CD14-positive monocyte (primary cell): Measurements from ENCODE around the gene RAB32. TPM values are rescaled to one million over a fixed set of nuclear protein-coding genes. Genes with fewer than 3 reads are reported as not detected.

ENCODE experiments used
- DNase-seq, 3 donors: peaks; one replicate each; pipeline ENCODE4 v3.0.0-alpha.2; 2011 to 2022
- H2AFZ ChIP-seq: 2 replicates; pipeline ENCODE4 v1.6.0; 2012; ENCODE audit warnings: mild to moderate bottlenecking, low read depth, low read length, inconsistent platforms; ENCODE audit not compliant: insufficient read depth, poor library complexity, severe bottlenecking
- H3K27ac ChIP-seq, 2 donors: 1 replicate in 1 of 2; 2 replicates in 1 of 2; pipeline ENCODE4 v1.5.1; 2012 to 2013; ENCODE audit warnings: low read length in 2 of 2, control low read depth in 1 of 2, inconsistent platforms in 1 of 2, low read depth in 1 of 2, mild to moderate bottlenecking in 1 of 2
- H3K27me3 ChIP-seq, 2 donors: one replicate each; pipeline versions ENCODE4 v1.6.0 to v1.6.1; 2011 to 2013; ENCODE audit warnings: low read length in 2 of 2; ENCODE audit not compliant: control insufficient read depth in 2 of 2, insufficient read depth in 2 of 2
- H3K36me3 ChIP-seq, 2 donors: replicated peaks in 1 of 2; 1 replicate in 1 of 2; 2 replicates in 1 of 2; pipeline versions ENCODE4 v1.5.1 to v1.6.1; 2012 to 2013; ENCODE audit warnings: low read length in 2 of 2, control low read depth in 1 of 2, inconsistent platforms in 1 of 2, mild to moderate bottlenecking in 1 of 2; ENCODE audit not compliant: insufficient read depth in 2 of 2, control insufficient read depth in 1 of 2
- H3K4me1 ChIP-seq, 2 donors: 1 replicate in 1 of 2; 2 replicates in 1 of 2; pipeline versions ENCODE4 v1.5.1 to v1.6.1; 2012 to 2013; ENCODE audit warnings: low read length in 2 of 2, control low read depth in 1 of 2, inconsistent platforms in 1 of 2, mild to moderate bottlenecking in 1 of 2, moderate library complexity in 1 of 2; ENCODE audit not compliant: insufficient read depth in 2 of 2, control insufficient read depth in 1 of 2
- H3K4me2 ChIP-seq: replicated peaks from 2 replicates; pipeline ENCODE3; 2012; ENCODE audit warnings: low read length, moderate library complexity, mild to moderate bottlenecking; ENCODE audit not compliant: poor library complexity, severe bottlenecking; ENCODE audit errors: extremely low read depth
- H3K4me3 ChIP-seq, 3 experiments: fragments of 200-600 bp in 1 of 3; sonication (generic) in 1 of 3; replicated peaks in 1 of 3; 1 replicate in 2 of 3; 2 replicates in 1 of 3; pipeline ENCODE4 v1.5.1; 2011 to 2013; ENCODE audit warnings: low read length in 3 of 3, mild to moderate bottlenecking in 3 of 3, control low read depth in 2 of 3, low read depth in 2 of 3, inconsistent platforms in 1 of 3, moderate library complexity in 1 of 3
- H3K79me2 ChIP-seq: 2 replicates; pipeline ENCODE4 v1.6.0; 2012; ENCODE audit warnings: mild to moderate bottlenecking, control low read depth, inconsistent platforms, low read length, moderate library complexity; ENCODE audit not compliant: insufficient read depth
- H3K9ac ChIP-seq: 2 replicates; pipeline ENCODE4 v1.6.0; 2017; ENCODE audit warnings: low read length, mild to moderate bottlenecking; ENCODE audit not compliant: insufficient read depth, poor library complexity, severe bottlenecking
- H3K9me3 ChIP-seq, 2 donors: replicated peaks in 1 of 2; 1 replicate in 1 of 2; 2 replicates in 1 of 2; pipeline versions ENCODE4 v1.5.1 to v1.6.1; 2012 to 2013; ENCODE audit warnings: low read length in 2 of 2, control low read depth in 1 of 2; ENCODE audit not compliant: control insufficient read depth in 1 of 2, insufficient read depth in 1 of 2
- H4K20me1 ChIP-seq: 2 replicates; pipeline ENCODE4 v1.6.0; 2012; ENCODE audit warnings: mild to moderate bottlenecking, low read length, control low read depth, moderate library complexity; ENCODE audit not compliant: insufficient read depth
- H3K27ac Mint-ChIP-seq, 7 donors: one replicate each; pipeline ENCODE4 v1.8.0; 2020; ENCODE audit warnings: mild to moderate bottlenecking in 7 of 7, mixed read lengths in 7 of 7, moderate library complexity in 6 of 7, inconsistent platforms in 2 of 7
- H3K27me3 Mint-ChIP-seq, 3 donors: one replicate each; pipeline ENCODE4 v1.8.0; 2021 to 2022; ENCODE audit warnings: low read depth in 3 of 3, mild to moderate bottlenecking in 3 of 3, mixed read lengths in 3 of 3, moderate library complexity in 3 of 3, inconsistent platforms in 1 of 3
- H3K36me3 Mint-ChIP-seq, 2 donors: one replicate each; pipeline ENCODE4 v1.8.0; 2020; ENCODE audit warnings: mixed read lengths in 2 of 2, inconsistent platforms in 1 of 2, mild to moderate bottlenecking in 1 of 2
- H3K4me1 Mint-ChIP-seq: one replicate; pipeline ENCODE4 v1.8.0; 2020; ENCODE audit warnings: mild to moderate bottlenecking, mixed read lengths
- H3K4me3 Mint-ChIP-seq, 2 donors: one replicate each; pipeline ENCODE4 v1.8.0; 2020; ENCODE audit warnings: mild to moderate bottlenecking in 2 of 2, mixed read lengths in 2 of 2, moderate library complexity in 1 of 2
- H3K9me3 Mint-ChIP-seq, 7 donors: one replicate each; pipeline ENCODE4 v1.8.0; 2020 to 2022; ENCODE audit warnings: mixed read lengths in 7 of 7, mild to moderate bottlenecking in 6 of 7, moderate library complexity in 6 of 7, inconsistent platforms in 2 of 7
- WGBS: methylation state at CpG from one replicate; pipeline ENCODE4 v1.1.5; 2013; ENCODE audit warnings: missing lambda C conversion rate; ENCODE audit not compliant: insufficient coverage; 5-methylcytosine and 5-hydroxymethylcytosine counted together
- intact Hi-C, 2 donors: fragments of 100-400 bp; cut with micrococcal nuclease; formaldehyde crosslinking; loops; one replicate each; pipeline versions ENCODE4 v1.15.0 to v1.15.1; 2023
- polyA plus RNA-seq, 3 donors: library from polyadenylated mRNA; depleted of rRNA in 1 of 3; unstranded in 2 of 3; stranded (reverse) in 1 of 3; fragments of 300-500 nt in 2 of 3; fragments of >200 nt in 1 of 3; fragmentation: Illumina TruSeq in 2 of 3; gene quantifications; 1 replicate in 2 of 3; 2 replicates in 1 of 3; pipeline ENCODE4 v1.2.3, GENCODE V29; 2012 to 2021
- TF ChIP-seq, protein P1 (sequence below): fragments of 200-600 bp; IDR thresholded peaks from one replicate; pipeline ENCODE4 v1.8.0; 2022; ENCODE audit warnings: antibody characterized with exemption, mild to moderate bottlenecking

Gene RAB32
- polyA plus RNA-seq, 3 donors: 82.6 to 588 (median 429) TPM

DNA sequence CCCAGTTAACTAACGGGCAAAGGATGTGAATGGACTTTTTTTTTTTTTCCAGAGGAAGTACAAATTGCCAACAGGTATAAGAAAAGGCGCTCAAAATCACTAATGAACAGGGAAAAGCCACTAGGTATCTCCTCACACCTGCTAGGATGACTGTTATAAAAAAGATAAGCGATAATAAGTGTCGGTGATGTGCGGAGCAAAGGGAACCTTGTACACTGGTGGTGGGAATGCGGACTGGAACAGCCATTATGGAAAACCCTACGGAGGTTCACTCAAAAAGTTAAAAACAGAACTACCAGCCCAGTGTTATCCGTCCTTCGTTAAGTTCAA is 787 bp upstream of the RAB32 start:
- Histone ChIP-seq H3K36me3 (no peaks in the 10 kb centered on the region), H3K4me1 (peaks cover 37 to 53% of the 10 kb centered on the region in 2 donors), H3K79me2 (peaks cover 50% of the 10 kb centered on the region), H3K27ac (peak overlapping the region; percentile 79 to 90), H2AFZ (peak overlapping the region; percentile 97), H3K4me2 (peak overlapping the region; percentile 85), H3K27me3 (no peaks in the 10 kb centered on the region), H3K4me3 (peak overlapping the region; percentile 42 to 72 (median 54)), H4K20me1 (peaks cover 13% of the 10 kb centered on the region), H3K9ac (peak overlapping the region; percentile 87), H3K9me3 (no peaks in the 10 kb centered on the region)
- Mint-ChIP-seq H3K9me3 (no peaks in the 10 kb centered on the region), H3K27ac (peak overlapping the region; percentile 64 to 88 (median 84)), H3K4me1 (peaks cover 48% of the 10 kb centered on the region), H3K27me3 (no peaks in the 10 kb centered on the region), H3K4me3 (peak overlapping the region; percentile 58 to 77), H3K36me3 (peaks cover 5 to 8% of the 10 kb centered on the region in 2 donors)
- TF ChIP-seq, protein P1, sequence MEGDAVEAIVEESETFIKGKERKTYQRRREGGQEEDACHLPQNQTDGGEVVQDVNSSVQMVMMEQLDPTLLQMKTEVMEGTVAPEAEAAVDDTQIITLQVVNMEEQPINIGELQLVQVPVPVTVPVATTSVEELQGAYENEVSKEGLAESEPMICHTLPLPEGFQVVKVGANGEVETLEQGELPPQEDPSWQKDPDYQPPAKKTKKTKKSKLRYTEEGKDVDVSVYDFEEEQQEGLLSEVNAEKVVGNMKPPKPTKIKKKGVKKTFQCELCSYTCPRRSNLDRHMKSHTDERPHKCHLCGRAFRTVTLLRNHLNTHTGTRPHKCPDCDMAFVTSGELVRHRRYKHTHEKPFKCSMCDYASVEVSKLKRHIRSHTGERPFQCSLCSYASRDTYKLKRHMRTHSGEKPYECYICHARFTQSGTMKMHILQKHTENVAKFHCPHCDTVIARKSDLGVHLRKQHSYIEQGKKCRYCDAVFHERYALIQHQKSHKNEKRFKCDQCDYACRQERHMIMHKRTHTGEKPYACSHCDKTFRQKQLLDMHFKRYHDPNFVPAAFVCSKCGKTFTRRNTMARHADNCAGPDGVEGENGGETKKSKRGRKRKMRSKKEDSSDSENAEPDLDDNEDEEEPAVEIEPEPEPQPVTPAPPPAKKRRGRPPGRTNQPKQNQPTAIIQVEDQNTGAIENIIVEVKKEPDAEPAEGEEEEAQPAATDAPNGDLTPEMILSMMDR: no peak
- no peak for DNase-seq
- intact Hi-C loops: loop anchor here (2.0 to 10.0 kb wide), 4 partner anchors 54 to 578 kb away; partner anchors contain the start of genes ADGB (in 2 of the 2) and SHPRH (in 1 of the 2)
- 50% methylated on average over 2 of the region's 9 CpGs for WGBS

DNA sequence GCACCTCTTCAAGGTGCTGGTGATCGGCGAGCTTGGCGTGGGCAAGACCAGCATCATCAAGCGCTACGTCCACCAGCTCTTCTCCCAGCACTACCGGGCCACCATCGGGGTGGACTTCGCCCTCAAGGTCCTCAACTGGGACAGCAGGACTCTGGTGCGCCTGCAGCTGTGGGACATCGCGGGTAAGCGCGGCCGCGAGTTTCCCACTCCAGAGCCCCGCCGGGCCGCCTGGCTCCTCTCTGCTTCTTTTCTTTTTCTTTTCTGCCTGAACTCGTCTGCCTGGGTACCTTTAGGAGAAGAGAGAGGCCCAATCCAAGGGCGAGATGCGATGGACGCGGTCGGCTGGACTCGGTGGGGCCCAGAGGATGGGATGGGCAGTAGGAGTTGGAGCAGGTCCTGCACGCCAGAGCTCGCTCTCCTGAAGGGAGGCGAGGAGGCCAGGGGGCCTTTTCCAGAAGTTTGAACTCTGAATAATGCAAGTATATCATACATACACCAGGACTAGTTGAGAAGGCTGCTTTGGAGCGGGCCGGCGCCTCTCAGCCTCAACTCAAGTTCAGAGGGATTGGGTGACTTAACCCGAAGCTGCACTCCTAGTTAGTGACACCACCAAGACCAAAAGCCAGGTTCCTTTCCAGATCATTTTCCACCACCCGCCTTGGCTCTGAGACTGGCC is 445 bp downstream of the RAB32 start:
- H3K4me1 Mint-ChIP-seq: peaks cover 60% of the 10 kb centered on the region
- peak overlapping the region; percentile 61 to 99 (median 96) for H3K4me3 ChIP-seq
- peaks cover 62% of the 10 kb centered on the region for H3K79me2 ChIP-seq

More for the DNA sequence above, 445 bp downstream of the RAB32 start:
- DNase-seq: peak in 2 of 3 donors; percentile 18 to 36
- Histone ChIP-seq H3K27me3 (no peaks in the 10 kb centered on the region), H4K20me1 (peaks cover 25% of the 10 kb centered on the region), H3K36me3 (no peaks in the 10 kb centered on the region), H3K9ac (peak overlapping the region; percentile 97), H2AFZ (peak overlapping the region; percentile 73), H3K4me1 (peaks cover 44 to 65% of the 10 kb centered on the region in 2 donors), H3K27ac (peak overlapping the region; percentile 99), H3K4me2 (peak overlapping the region; percentile 96), H3K9me3 (no peaks in the 10 kb centered on the region)
- Mint-ChIP-seq H3K4me3 (peak overlapping the region; percentile 100), H3K27me3 (no peaks in the 10 kb centered on the region), H3K9me3 (no peaks in the 10 kb centered on the region), H3K27ac (peak overlapping the region; percentile 99 to 100 (median 100)), H3K36me3 (peaks cover 8 to 14% of the 10 kb centered on the region in 2 donors)
- intact Hi-C loops: loop anchor here (2.0 to 10.0 kb wide), 4 partner anchors 53 to 579 kb away; partner anchors contain the start of genes ADGB (in 2 of the 2) and SHPRH (in 1 of the 2)
- under 1% methylated on average over 29 of the region's 33 CpGs for WGBS
- TF ChIP-seq, protein P1: no peak
